Osteocyte (in vitro differentiated cells): Measurements from ENCODE around the gene FXN. TPM values are rescaled to one million over a fixed set of nuclear protein-coding genes. Genes with fewer than 3 reads are reported as not detected.
A peak's percentile ranks its signal among the peaks of the same experiment; 100 is the strongest.
"Not testable (repeated sequence)": the region's sequence is repeated elsewhere in the genome, so short reads cannot be mapped to it uniquely, and the experiment has no call there.

ENCODE experiments used
- DNase-seq: peaks from one replicate; pipeline ENCODE4 v3.0.0; 2021; ENCODE audit warnings: mixed read lengths; ENCODE audit not compliant: unreplicated experiment; ENCODE audit errors: extremely low spot score
- H3K27ac Mint-ChIP-seq: one replicate; pipeline ENCODE4 v1.8.0; 2021; ENCODE audit warnings: mild to moderate bottlenecking, mixed read lengths; ENCODE audit not compliant: unreplicated experiment
- H3K27me3 Mint-ChIP-seq: one replicate; pipeline ENCODE4 v1.8.0; 2021; ENCODE audit warnings: mixed read lengths; ENCODE audit not compliant: unreplicated experiment
- H3K36me3 Mint-ChIP-seq: one replicate; pipeline ENCODE4 v1.8.0; 2021; ENCODE audit warnings: mixed read lengths; ENCODE audit not compliant: unreplicated experiment
- H3K4me1 Mint-ChIP-seq: one replicate; pipeline ENCODE4 v1.8.0; 2021; ENCODE audit warnings: mixed read lengths; ENCODE audit not compliant: unreplicated experiment
- H3K4me3 Mint-ChIP-seq: one replicate; pipeline ENCODE4 v1.8.0; 2021; ENCODE audit warnings: mild to moderate bottlenecking, moderate library complexity, mixed read lengths; ENCODE audit not compliant: unreplicated experiment
- H3K9me3 Mint-ChIP-seq: one replicate; pipeline ENCODE4 v1.8.0; 2021; ENCODE audit warnings: mixed read lengths; ENCODE audit not compliant: unreplicated experiment
- total RNA-seq: library from RNA; stranded (reverse); gene quantifications from 2 replicates; pipeline ENCODE4 v1.2.1, GENCODE V29; 2021
- TF ChIP-seq, protein P1 (sequence below): fragments of 200-600 bp; sonication (generic); IDR thresholded peaks from 2 replicates; pipeline ENCODE4 v1.5.0; 2021; ENCODE audit warnings: antibody characterized with exemption, mild to moderate bottlenecking, moderate library complexity

Gene FXN
- total RNA-seq, 1 donor from 2014 or later = 9.8 TPM

DNA sequence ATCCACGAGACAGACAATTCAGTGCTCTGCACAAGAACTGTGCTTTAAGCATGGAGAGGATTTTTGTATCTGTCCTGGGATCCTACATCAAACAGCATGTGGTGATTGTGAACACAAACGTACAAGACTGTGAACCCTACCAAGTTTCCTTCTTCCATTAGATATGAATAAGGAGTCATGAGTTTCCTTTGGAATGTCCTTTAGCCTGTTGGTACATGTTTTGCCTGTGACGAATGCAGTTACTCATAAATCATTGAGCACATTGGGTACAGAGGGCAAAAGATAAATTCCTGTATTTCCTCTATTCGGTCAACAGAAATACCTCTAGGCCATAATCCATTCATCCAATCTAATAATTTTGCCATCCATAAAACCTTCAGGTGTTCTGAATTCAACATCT, 61.5 kb downstream of the FXN start:
- Mint-ChIP-seq H3K4me1 (peaks cover 29% of the 10 kb centered on the region), H3K27me3 (no peaks in the 10 kb centered on the region)
- no peak for DNase-seq

DNA sequence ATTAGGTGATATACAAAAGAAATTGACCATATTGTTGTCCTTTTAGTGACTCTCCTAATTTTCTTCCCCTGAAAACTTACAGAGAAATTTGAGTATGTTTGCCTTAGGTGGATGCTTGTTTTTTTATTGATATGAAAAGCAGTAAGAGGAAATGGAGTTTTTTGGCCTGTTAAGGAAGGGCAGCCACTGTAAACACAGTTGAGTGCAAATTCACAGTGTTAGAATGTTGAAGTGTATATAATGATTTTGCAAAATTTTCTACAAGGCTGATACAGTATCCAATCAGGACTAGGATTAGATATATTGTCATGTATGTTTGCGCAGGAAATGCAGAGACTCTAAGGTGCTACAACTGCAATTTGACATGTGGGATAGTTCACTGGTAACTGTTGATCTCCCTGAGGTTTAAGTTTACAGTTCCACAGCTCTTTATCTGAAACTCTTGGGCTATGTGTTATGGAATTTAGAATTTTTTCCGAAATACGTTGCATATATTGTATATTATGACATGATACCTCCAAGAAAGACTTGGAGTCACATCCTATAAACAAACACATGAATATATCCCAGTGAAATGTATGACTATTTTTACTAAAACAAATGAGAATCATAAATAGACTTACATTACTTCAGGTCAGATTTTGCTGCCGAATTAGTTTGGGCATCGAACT, 62.5 kb downstream of the FXN start:
- Mint-ChIP-seq H3K27ac (peak overlapping the region; percentile 21), H3K4me3 (no peak overlapping the region), H3K9me3 (no peaks in the 10 kb centered on the region), H3K36me3 (no peaks in the 10 kb centered on the region), H3K27me3 (no peaks in the 10 kb centered on the region), H3K4me1 (peaks cover 29% of the 10 kb centered on the region)
- no peak for DNase-seq
- TF ChIP-seq, protein P1, sequence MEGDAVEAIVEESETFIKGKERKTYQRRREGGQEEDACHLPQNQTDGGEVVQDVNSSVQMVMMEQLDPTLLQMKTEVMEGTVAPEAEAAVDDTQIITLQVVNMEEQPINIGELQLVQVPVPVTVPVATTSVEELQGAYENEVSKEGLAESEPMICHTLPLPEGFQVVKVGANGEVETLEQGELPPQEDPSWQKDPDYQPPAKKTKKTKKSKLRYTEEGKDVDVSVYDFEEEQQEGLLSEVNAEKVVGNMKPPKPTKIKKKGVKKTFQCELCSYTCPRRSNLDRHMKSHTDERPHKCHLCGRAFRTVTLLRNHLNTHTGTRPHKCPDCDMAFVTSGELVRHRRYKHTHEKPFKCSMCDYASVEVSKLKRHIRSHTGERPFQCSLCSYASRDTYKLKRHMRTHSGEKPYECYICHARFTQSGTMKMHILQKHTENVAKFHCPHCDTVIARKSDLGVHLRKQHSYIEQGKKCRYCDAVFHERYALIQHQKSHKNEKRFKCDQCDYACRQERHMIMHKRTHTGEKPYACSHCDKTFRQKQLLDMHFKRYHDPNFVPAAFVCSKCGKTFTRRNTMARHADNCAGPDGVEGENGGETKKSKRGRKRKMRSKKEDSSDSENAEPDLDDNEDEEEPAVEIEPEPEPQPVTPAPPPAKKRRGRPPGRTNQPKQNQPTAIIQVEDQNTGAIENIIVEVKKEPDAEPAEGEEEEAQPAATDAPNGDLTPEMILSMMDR = no peak

More for the DNA sequence above, 61.5 kb downstream of the FXN start:
- TF ChIP-seq, protein P1 = no peak
- Mint-ChIP-seq H3K4me3 (no peak overlapping the region), H3K9me3 (no peaks in the 10 kb centered on the region), H3K36me3 (no peaks in the 10 kb centered on the region), H3K27ac (no peak overlapping the region)

DNA sequence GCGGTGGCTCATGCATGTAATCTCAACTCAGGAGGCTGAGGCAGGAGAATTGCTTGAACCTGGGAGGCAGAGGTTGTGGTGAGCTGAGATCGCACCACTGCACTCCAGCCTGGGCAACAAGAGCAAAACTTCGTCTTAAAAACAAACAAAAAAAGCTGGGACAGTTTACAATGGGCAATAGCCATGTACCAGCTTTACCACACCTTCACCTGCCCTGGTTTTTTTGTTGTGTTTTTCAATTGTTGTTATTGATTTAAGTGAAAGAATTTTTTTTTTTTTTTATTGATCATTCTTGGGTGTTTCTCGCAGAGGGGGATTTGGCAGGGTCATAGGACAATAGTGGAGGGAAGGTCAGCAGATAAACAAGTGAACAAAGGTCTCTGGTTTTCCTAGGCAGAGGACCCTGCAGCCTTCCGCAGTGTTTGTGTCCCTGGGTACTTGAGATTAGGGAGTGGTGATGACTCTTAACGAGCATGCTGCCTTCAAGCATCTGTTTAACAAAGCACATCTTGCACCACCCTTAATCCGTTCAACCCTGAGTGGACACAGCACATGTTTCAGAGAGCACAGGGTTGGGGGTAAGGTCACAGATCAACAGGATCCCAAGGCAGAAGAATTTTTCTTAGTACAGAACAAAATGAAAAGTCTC, 67.9 kb downstream of the FXN start:
- H3K36me3 Mint-ChIP-seq, DNase-seq: not testable (repeated sequence)

DNA sequence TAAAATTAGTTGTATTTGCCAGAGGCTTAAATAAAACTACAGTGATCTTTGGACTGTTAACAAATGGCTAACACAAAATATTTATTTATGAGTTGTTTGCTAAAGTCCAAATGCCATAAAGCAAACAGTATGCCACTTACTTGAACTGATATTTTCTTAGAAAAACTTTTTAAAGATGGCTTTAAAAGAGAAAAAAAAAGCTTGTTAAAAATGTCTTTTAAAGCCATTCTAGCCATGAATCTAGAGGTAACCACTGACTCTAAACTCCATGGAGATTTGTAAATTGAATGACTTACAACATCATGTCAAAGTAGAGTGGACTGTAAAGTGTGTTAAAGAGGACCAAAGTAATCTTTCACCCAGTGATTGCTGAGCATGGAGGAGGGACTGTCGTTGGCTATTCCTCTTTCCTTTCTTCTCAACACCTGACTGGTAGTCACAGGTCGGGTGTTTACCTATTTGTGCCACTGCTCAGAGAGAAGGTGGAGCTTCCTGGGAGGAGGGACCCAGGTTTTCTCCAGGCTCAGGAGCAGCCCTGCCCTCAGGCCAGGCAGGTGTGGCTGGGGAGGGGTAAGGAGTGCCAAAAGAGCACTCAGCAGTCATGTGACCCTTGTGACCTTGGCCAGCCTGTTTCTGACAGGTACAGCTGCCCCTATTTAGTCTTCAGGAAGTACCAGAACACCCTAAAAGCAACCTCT, 69.4 kb downstream of the FXN start:
- Mint-ChIP-seq H3K4me1 (no peaks in the 10 kb centered on the region), H3K27ac (no peak overlapping the region), H3K9me3 (no peaks in the 10 kb centered on the region), H3K27me3 (no peaks in the 10 kb centered on the region), H3K36me3 (no peaks in the 10 kb centered on the region), H3K4me3 (no peak overlapping the region)
- TF ChIP-seq, protein P1 = no peak
- peak; percentile 8 for DNase-seq

More for the DNA sequence above, 67.9 kb downstream of the FXN start:
- H3K27me3 Mint-ChIP-seq, H3K4me3 Mint-ChIP-seq, H3K9me3 Mint-ChIP-seq, H3K27ac Mint-ChIP-seq: not testable (repeated sequence)
- peaks cover 14% of the 10 kb centered on the region for H3K4me1 Mint-ChIP-seq

DNA sequence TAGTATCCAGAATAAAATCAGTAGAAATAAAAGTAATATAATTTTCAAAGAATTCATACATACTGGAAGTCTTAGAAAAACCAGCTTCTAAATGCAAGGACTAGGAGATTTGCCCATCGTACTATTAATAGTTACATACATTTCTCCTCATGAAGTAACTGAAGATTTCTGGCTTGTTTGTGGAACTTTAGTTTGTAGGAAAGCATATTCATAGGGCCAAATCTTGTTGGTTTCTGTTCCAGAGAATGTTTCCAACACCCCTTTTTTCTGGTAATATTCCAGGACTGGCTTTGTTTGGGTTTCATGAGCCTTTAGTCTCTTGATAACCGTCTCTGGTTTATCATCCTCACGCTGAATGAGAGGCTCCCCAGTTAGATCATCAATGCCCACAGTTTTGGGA, 72.2 kb downstream of the FXN start:
- no peaks in the 10 kb centered on the region for H3K9me3 Mint-ChIP-seq
- H3K27ac Mint-ChIP-seq = no peak overlapping the region
- H3K4me1 Mint-ChIP-seq = no peaks in the 10 kb centered on the region
- H3K4me3 Mint-ChIP-seq = no peak overlapping the region
- TF ChIP-seq, protein P1 = no peak
- H3K27me3 Mint-ChIP-seq = no peaks in the 10 kb centered on the region
- no peak for DNase-seq
- H3K36me3 Mint-ChIP-seq = no peaks in the 10 kb centered on the region

DNA sequence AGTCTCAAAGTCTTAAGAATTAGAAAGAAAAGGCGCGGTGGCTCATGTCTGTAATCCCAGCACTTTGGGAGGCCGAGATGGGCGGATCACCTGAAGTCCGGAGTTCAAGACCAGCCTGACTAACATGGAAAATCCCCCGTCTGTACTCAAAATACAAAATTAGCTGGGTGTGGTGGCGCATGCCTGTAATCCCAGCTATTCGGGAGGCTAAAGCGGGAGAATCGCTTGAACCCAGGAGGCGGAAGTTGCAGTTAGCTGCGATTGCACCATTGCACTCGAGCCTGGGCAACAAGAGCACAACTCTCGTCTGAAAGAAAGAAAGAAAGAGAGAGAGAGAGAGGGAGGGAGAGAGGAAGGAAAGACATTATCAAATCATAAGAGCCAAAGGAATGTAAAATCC, 73.2 kb downstream of the FXN start:
- not testable (repeated sequence) for H3K27ac Mint-ChIP-seq, H3K27me3 Mint-ChIP-seq, H3K36me3 Mint-ChIP-seq, H3K4me1 Mint-ChIP-seq, H3K9me3 Mint-ChIP-seq, H3K4me3 Mint-ChIP-seq
- peak; percentile 53 for DNase-seq
